Measurements from ENCODE around the gene SULT1A1.

DNA sequence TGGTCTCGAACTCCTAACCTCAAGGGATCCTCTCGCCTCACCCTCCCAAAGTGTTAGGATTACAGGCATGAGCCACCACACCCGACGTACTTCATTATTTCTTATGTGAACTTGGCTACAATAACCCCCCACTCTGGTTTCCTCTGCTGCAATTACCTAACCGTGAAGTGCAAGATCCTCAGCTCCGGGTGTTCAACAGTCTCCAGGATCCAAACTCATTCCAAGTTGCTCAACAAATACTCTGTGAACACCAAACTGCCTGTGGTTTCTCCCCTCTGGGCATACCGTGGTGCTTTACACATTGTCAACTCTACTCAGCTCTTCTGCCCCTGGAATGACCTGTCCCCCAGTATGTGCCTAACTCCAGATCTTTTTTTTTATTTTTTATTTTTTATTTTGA is 6.8 kb upstream of the SULT1A1 start:
- no peak for TF ChIP-seq CTCF (IDR thresholded peaks at IDR 0.05; ENCODE audit: poor library complexity)
- TF ChIP-seq EZH2 (IDR thresholded peaks at IDR 0.05; ENCODE audit: borderline replicate concordance): no peak
- TF ChIP-seq EZH2phosphoT487 (IDR thresholded peaks at IDR 0.05; ENCODE audit: low read depth, severe bottlenecking, unreplicated experiment): no peak

Measured in hepatocyte (in vitro differentiated cells).